HEK293 (cell line): Measurements from ENCODE around the gene CDHR5.

Source experiments
- CTCF ChIP-seq: fragments of 450-650 bp; formaldehyde crosslinking; IDR thresholded peaks from 2 replicates; pipeline ENCODE4 v1.5.1; 2016; ENCODE audit warnings: missing biosample characterization, missing genetic modification characterization
- KLF1 ChIP-seq: fragments of 450-650 bp; formaldehyde crosslinking; IDR thresholded peaks from 2 replicates; pipeline ENCODE4 v1.5.1; 2016; ENCODE audit warnings: missing biosample characterization, missing genetic modification characterization
- SALL2 ChIP-seq: fragments of 450-650 bp; formaldehyde crosslinking; IDR thresholded peaks from 2 replicates; pipeline ENCODE4 v1.5.0; 2017; ENCODE audit warnings: missing biosample characterization, mild to moderate bottlenecking, missing genetic modification characterization, borderline replicate concordance
- SP3 ChIP-seq: fragments of 450-650 bp; formaldehyde crosslinking; IDR thresholded peaks from 2 replicates; pipeline ENCODE4 v1.5.1; 2016; ENCODE audit warnings: missing biosample characterization, missing genetic modification characterization
- ZNF140 ChIP-seq: fragments of 450-650 bp; formaldehyde crosslinking; IDR thresholded peaks from 2 replicates; pipeline ENCODE4 v1.5.1; 2016; ENCODE audit warnings: missing biosample characterization, missing genetic modification characterization
- ZNF274 ChIP-seq, 2 experiments: fragments of 200-500 bp in 1 of 2; fragments of 450-650 bp in 1 of 2; sonication (Bioruptor generic) in 1 of 2; formaldehyde crosslinking in 1 of 2; IDR thresholded peaks; 2 replicates each; pipeline versions ENCODE4 v1.5.1 to v1.6.1; 2014 to 2016; ENCODE audit warnings: borderline replicate concordance in 1 of 2, inconsistent platforms in 1 of 2, low read length in 1 of 2, missing biosample characterization in 1 of 2, missing genetic modification characterization in 1 of 2
- ZNF776 ChIP-seq: fragments of 450-650 bp; formaldehyde crosslinking; IDR thresholded peaks from 2 replicates; pipeline ENCODE4 v1.5.0; 2017; ENCODE audit warnings: missing biosample characterization, missing genetic modification characterization, borderline replicate concordance
- ZNF785 ChIP-seq: fragments of 450-650 bp; formaldehyde crosslinking; IDR thresholded peaks from 2 replicates; pipeline ENCODE4 v1.5.1; 2016; ENCODE audit warnings: missing biosample characterization, missing genetic modification characterization
- ZSCAN5A ChIP-seq: fragments of 450-650 bp; formaldehyde crosslinking; IDR thresholded peaks from 2 replicates; pipeline ENCODE4 v1.5.1; 2016; ENCODE audit warnings: missing biosample characterization, missing genetic modification characterization
- TF ChIP-seq, protein P1 (sequence below): fragments of 450-650 bp; formaldehyde crosslinking; IDR thresholded peaks from 2 replicates; pipeline ENCODE4 v1.5.1; 2016; ENCODE audit warnings: missing biosample characterization, missing genetic modification characterization
- TF ChIP-seq, protein P2 (sequence below): fragments of 450-650 bp; formaldehyde crosslinking; IDR thresholded peaks from 2 replicates; pipeline ENCODE4 v1.5.1; 2016; ENCODE audit warnings: missing biosample characterization, missing genetic modification characterization

- TF ChIP-seq KLF1 (tag by site-specific recombination) = no peak
- no peak for TF ChIP-seq CTCF (tag by site-specific recombination)
- TF ChIP-seq SP3 (tag by site-specific recombination) = no peak
- TF ChIP-seq, protein P1, sequence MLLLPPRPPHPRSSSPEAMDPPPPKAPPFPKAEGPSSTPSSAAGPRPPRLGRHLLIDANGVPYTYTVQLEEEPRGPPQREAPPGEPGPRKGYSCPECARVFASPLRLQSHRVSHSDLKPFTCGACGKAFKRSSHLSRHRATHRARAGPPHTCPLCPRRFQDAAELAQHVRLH (tag by site-specific recombination) = no peak
- TF ChIP-seq SALL2 = no peak
- no peak for TF ChIP-seq ZNF140 (tag by site-specific recombination)
- TF ChIP-seq, protein P2, sequence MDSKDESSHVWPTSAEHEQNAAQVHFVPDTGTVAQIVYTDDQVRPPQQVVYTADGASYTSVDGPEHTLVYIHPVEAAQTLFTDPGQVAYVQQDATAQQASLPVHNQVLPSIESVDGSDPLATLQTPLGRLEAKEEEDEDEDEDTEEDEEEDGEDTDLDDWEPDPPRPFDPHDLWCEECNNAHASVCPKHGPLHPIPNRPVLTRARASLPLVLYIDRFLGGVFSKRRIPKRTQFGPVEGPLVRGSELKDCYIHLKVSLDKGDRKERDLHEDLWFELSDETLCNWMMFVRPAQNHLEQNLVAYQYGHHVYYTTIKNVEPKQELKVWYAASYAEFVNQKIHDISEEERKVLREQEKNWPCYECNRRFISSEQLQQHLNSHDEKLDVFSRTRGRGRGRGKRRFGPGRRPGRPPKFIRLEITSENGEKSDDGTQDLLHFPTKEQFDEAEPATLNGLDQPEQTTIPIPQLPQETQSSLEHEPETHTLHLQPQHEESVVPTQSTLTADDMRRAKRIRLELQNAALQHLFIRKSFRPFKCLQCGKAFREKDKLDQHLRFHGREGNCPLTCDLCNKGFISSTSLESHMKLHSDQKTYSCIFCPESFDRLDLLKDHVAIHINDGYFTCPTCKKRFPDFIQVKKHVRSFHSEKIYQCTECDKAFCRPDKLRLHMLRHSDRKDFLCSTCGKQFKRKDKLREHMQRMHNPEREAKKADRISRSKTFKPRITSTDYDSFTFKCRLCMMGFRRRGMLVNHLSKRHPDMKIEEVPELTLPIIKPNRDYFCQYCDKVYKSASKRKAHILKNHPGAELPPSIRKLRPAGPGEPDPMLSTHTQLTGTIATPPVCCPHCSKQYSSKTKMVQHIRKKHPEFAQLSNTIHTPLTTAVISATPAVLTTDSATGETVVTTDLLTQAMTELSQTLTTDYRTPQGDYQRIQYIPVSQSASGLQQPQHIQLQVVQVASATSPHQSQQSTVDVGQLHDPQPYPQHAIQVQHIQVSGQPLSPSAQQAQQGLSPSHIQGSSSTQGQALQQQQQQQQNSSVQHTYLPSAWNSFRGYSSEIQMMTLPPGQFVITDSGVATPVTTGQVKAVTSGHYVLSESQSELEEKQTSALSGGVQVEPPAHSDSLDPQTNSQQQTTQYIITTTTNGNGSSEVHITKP = no peak
- no peak for TF ChIP-seq ZNF785 (tag by site-specific recombination)
- TF ChIP-seq ZNF776 (tag by site-specific recombination) = no peak
- TF ChIP-seq ZSCAN5A (tag by site-specific recombination) = no peak
- TF ChIP-seq ZNF274 (IDR thresholded peaks at IDR 0.05; ENCODE audit: low read length) = no peak
- TF ChIP-seq ZNF274 (tag by site-specific recombination; IDR thresholded peaks at IDR 0.05; ENCODE audit: borderline replicate concordance) = no peak
These were observed 9.0 kb downstream of the CDHR5 start, which contains the start of gene IRF7 for GRCh38 chr11:615504-616319.
